Activated naive CD8-positive, alpha-beta T cell treated with anti-CD3 and anti-CD28 coated beads for 36 hours (primary cell): ENCODE results near the gene RBM5. TPM values are rescaled to one million over a fixed set of nuclear protein-coding genes. Genes with fewer than 3 reads are reported as not detected.

Experiments
- DNase-seq: peaks from one replicate; pipeline ENCODE4 v3.0.0; 2021
- H3K27ac Mint-ChIP-seq: one replicate; pipeline ENCODE4 v1.8.0; 2022; ENCODE audit warnings: mild to moderate bottlenecking, moderate library complexity, mixed read lengths
- H3K27me3 Mint-ChIP-seq: one replicate; pipeline ENCODE4 v1.8.0; 2022; ENCODE audit warnings: mild to moderate bottlenecking, mixed read lengths
- H3K36me3 Mint-ChIP-seq: one replicate; pipeline ENCODE4 v1.8.0; 2021; ENCODE audit warnings: mild to moderate bottlenecking, mixed read lengths
- H3K4me1 Mint-ChIP-seq: one replicate; pipeline ENCODE4 v1.8.0; 2021; ENCODE audit warnings: mixed read lengths
- H3K4me3 Mint-ChIP-seq: one replicate; pipeline ENCODE4 v1.8.0; 2022; ENCODE audit warnings: mild to moderate bottlenecking, moderate library complexity, mixed read lengths
- H3K9me3 Mint-ChIP-seq: one replicate; pipeline ENCODE4 v1.8.0; 2022; ENCODE audit warnings: mixed read lengths
- total RNA-seq, 2 experiments: library from RNA; stranded (reverse); gene quantifications; one replicate each; pipeline ENCODE4 v1.2.3, GENCODE V29; 2021

The RBM5 gene
- total RNA-seq, 2 experiments from 2014 or later, result 99.8 to 102 TPM

GRCh38 chr3:50158530-50159146, 69.9 kb downstream of the RBM5 start:
- H3K9me3 Mint-ChIP-seq, result no peaks in the 10 kb centered on the region
- H3K4me1 Mint-ChIP-seq, result peaks cover 7% of the 10 kb centered on the region
- DNase-seq, result no peak
- peaks cover 30% of the 10 kb centered on the region for H3K27me3 Mint-ChIP-seq
- no peak overlapping the region for H3K4me3 Mint-ChIP-seq
- no peak overlapping the region for H3K27ac Mint-ChIP-seq
- H3K36me3 Mint-ChIP-seq, result no peaks in the 10 kb centered on the region

- H3K4me3 Mint-ChIP-seq, result no peak overlapping the region
- H3K9me3 Mint-ChIP-seq, result no peaks in the 10 kb centered on the region
- H3K27ac Mint-ChIP-seq, result no peak overlapping the region
- H3K27me3 Mint-ChIP-seq, result peaks cover 21% of the 10 kb centered on the region
- H3K4me1 Mint-ChIP-seq, result peaks cover 7% of the 10 kb centered on the region
- no peaks in the 10 kb centered on the region for H3K36me3 Mint-ChIP-seq
- no peak for DNase-seq
These were observed 71.9 kb downstream of the RBM5 start for GRCh38 chr3:50160561-50160983.

GRCh38 chr3:50161320-50161719, 72.6 kb downstream of the RBM5 start:
- no peak overlapping the region for H3K27ac Mint-ChIP-seq
- H3K27me3 Mint-ChIP-seq, result peaks cover 13% of the 10 kb centered on the region
- DNase-seq, result no peak
- H3K4me1 Mint-ChIP-seq, result no peaks in the 10 kb centered on the region
- H3K9me3 Mint-ChIP-seq, result no peaks in the 10 kb centered on the region
- no peak overlapping the region for H3K4me3 Mint-ChIP-seq
- no peaks in the 10 kb centered on the region for H3K36me3 Mint-ChIP-seq

- H3K4me1 Mint-ChIP-seq, result no peaks in the 10 kb centered on the region
- H3K4me3 Mint-ChIP-seq, result no peak overlapping the region
- no peak overlapping the region for H3K27ac Mint-ChIP-seq
- H3K36me3 Mint-ChIP-seq, result no peaks in the 10 kb centered on the region
- H3K27me3 Mint-ChIP-seq, result peaks cover 4% of the 10 kb centered on the region
- DNase-seq, result no peak
- H3K9me3 Mint-ChIP-seq, result no peaks in the 10 kb centered on the region
These were observed 73.5 kb downstream of the RBM5 start for GRCh38 chr3:50162034-50162883.

- Mint-ChIP-seq H3K27ac (no peak overlapping the region), H3K4me1 (no peaks in the 10 kb centered on the region), H3K4me3 (no peak overlapping the region), H3K36me3 (no peaks in the 10 kb centered on the region), H3K27me3 (no peaks in the 10 kb centered on the region), H3K9me3 (no peaks in the 10 kb centered on the region)
- no peak for DNase-seq
These were observed 75.1 kb downstream of the RBM5 start for GRCh38 chr3:50163572-50164455.

- no peaks in the 10 kb centered on the region for H3K36me3 Mint-ChIP-seq
- H3K9me3 Mint-ChIP-seq, result no peaks in the 10 kb centered on the region
- H3K4me3 Mint-ChIP-seq, result no peak overlapping the region
- H3K4me1 Mint-ChIP-seq, result no peaks in the 10 kb centered on the region
- no peaks in the 10 kb centered on the region for H3K27me3 Mint-ChIP-seq
- no peak for DNase-seq
- no peak overlapping the region for H3K27ac Mint-ChIP-seq
These were observed 75.8 kb downstream of the RBM5 start for GRCh38 chr3:50164481-50164880.

GRCh38 chr3:50164984-50165909, 76.5 kb downstream of the RBM5 start:
- H3K27me3 Mint-ChIP-seq, result no peaks in the 10 kb centered on the region
- H3K9me3 Mint-ChIP-seq, result no peaks in the 10 kb centered on the region
- H3K4me1 Mint-ChIP-seq, result no peaks in the 10 kb centered on the region
- no peak for DNase-seq
- no peak overlapping the region for H3K27ac Mint-ChIP-seq
- H3K4me3 Mint-ChIP-seq, result no peak overlapping the region
- no peaks in the 10 kb centered on the region for H3K36me3 Mint-ChIP-seq

- Mint-ChIP-seq H3K36me3 (no peaks in the 10 kb centered on the region), H3K9me3 (no peaks in the 10 kb centered on the region), H3K27me3 (no peaks in the 10 kb centered on the region), H3K4me3 (no peak overlapping the region), H3K4me1 (no peaks in the 10 kb centered on the region), H3K27ac (no peak overlapping the region)
- no peak for DNase-seq
These were observed 77.3 kb downstream of the RBM5 start for GRCh38 chr3:50165910-50166538.

- Mint-ChIP-seq H3K4me1 (no peaks in the 10 kb centered on the region), H3K4me3 (no peak overlapping the region), H3K27ac (no peak overlapping the region), H3K9me3 (no peaks in the 10 kb centered on the region), H3K36me3 (no peaks in the 10 kb centered on the region), H3K27me3 (no peaks in the 10 kb centered on the region)
- DNase-seq, result no peak
These were observed 77.9 kb downstream of the RBM5 start for GRCh38 chr3:50166620-50167019.

- no peak for DNase-seq
- Mint-ChIP-seq H3K36me3 (no peaks in the 10 kb centered on the region), H3K9me3 (no peaks in the 10 kb centered on the region), H3K27me3 (no peaks in the 10 kb centered on the region), H3K4me3 (no peak overlapping the region), H3K27ac (no peak overlapping the region), H3K4me1 (no peaks in the 10 kb centered on the region)
These were observed 78.5 kb downstream of the RBM5 start for GRCh38 chr3:50167069-50167840.

GRCh38 chr3:50167841-50168209, 79.1 kb downstream of the RBM5 start:
- Mint-ChIP-seq H3K27me3 (no peaks in the 10 kb centered on the region), H3K4me1 (no peaks in the 10 kb centered on the region), H3K27ac (no peak overlapping the region), H3K9me3 (no peaks in the 10 kb centered on the region), H3K36me3 (no peaks in the 10 kb centered on the region), H3K4me3 (no peak overlapping the region)
- no peak for DNase-seq

- no peaks in the 10 kb centered on the region for H3K27me3 Mint-ChIP-seq
- no peaks in the 10 kb centered on the region for H3K36me3 Mint-ChIP-seq
- H3K9me3 Mint-ChIP-seq, result no peaks in the 10 kb centered on the region
- H3K27ac Mint-ChIP-seq, result no peak overlapping the region
- H3K4me1 Mint-ChIP-seq, result no peaks in the 10 kb centered on the region
- no peak for DNase-seq
- H3K4me3 Mint-ChIP-seq, result no peak overlapping the region
These were observed 79.7 kb downstream of the RBM5 start for GRCh38 chr3:50168388-50168787.
